Stimulated activated naive CD4-positive, alpha-beta T cell (primary cell): ENCODE results near the gene GDF10.

Source experiments
- DNase-seq, 6 experiments: peaks; one replicate each; lab custom pipeline; 2025; lab: John Stamatoyannopoulos, UW

The GDF10 gene

DNA sequence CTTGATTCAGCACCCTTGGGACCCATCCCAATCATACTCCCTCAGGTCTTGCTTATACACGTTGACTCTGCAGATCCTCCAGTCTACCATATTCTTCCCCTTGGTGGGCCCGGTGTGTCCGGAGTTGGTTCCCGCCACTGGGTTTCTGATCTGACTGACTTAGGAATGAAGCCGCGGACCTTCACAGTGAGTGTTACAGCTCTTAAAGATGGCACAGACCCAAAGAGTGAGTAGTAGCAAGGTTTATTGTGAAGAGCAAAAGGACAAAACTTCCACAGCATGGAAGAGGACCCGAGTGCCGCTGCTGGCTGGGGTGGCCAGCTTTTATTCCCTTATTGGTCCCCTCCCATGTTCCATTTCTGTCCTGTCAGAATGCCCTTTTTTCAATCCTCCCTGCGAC lies 5.9 kb upstream of the GDF10 start:
- no peak for DNase-seq

DNA sequence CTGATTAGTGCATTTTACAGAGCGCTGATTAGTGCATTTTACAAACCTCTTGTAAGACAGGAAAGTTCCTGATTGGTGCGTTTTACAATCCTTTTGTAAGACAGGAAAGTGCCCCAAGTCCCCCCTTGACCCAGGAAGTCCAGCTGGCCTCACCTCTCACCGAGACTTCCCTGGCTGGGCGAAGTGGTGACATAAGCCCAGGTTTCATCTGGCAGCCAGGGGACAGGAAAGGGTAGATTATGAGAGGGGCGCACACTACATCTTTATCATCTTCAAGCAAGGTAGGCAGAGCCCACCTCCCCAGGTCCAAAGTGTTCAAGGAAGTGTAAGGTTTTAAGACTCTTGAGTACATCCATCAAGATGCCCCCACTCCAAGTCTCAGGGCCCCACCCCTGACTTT lies 5.5 kb upstream of the GDF10 start:
- DNase-seq = no peak

DNA sequence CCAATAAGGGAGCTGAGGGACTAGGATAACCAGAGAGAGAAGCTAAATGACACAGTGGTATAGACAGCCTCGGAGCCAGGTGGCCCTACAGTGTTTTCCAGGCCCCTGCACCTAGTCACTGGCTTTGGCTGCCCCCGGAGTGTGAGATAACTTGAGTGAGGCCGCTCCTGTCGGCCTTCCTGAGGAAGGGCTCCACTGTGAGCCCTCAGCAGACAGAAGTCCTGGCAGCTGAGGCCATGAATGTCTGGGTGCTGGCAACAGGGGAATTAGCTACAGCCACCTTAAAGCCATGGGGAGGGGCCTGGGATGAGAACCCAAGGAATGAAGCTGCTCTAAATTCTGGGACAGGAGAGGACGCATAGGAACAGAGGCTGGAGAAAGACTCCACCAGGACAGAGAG lies 4.6 kb upstream of the GDF10 start:
- DNase-seq = no peak

DNA sequence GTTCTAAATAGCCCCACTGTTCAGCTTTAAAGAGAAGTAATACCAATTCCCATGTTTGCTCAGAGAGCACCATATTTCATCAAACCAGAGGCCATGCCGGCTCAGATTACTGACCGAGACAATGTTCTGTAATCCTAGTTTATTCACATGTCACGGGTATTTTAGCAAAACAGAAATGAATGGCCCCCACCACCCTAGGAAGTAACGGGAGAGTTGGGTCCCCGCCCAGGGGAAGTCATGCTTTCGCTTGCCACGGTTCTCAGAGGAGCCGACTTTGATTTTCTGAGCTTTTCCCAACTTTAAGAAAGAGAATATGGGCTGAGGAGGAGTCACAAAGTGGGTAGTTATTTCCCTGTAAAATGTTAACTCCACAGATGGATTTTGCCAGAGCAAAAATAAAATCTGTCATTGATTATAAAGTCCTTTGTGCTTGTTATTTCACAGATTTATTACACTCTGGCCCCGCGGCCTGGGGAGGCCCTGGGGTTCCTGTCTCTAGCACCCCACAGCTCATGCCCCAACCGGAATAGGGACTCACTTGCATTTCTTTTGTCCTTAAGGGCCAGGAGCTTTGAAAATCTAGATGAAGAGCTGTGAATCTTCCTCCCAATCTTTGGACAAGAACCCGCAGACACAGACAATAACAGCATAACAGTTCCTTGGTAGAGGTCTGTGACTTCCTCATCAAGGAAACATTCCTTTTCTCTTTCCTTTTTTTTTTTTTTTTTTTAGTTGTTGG lies 3.7 kb upstream of the GDF10 start:
- DNase-seq = no peak

DNA sequence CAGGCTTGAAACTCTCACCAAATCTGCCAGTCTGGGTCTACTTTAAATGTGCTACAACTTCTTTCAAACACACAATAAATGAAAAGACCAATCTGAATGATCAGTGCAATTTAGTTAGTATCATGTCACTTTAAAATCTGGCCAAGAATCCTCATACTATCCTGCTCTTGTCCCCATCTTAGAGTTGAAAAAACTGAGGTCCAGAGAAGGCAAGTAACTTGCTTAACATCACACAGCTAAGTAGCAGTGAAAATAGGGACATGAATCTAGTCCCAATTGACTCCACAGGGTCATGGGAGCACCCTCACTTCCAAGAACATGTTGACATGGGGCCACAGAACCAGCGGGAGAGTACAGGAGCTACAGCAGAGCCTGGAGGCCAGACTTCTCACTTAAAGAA lies 3.1 kb upstream of the GDF10 start:
- DNase-seq = no peak

DNA sequence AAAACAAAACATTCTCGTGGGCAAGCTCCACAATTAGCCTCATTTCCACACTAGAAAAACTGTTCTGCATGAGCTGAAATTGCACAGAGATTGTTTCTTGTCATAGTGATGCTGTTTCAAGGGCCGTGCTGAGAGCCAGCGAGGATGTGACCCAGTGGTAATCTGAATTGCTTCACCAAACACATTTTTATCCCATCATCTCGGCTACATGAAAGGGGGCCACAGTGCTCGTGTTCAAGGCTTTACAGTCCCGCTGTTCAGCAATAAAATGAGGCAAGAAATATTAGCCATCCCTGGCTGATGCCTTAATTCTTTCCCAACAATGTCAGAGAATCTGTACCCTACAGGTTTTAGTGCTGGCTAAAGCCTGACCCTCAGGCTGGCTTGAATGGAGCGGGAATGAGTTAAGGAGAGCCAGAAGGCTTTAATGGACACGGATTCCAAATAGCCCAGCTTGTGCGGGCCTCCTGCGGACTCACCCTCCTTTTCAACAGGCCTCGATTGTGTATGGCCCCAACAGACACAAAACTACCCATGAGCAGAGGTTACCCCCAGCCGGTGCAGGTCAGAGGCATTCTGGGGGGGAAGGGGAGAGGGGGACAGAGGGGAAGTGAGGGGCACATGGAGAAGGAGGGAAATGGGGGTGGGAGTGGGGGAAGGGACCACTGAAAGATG lies 2.0 kb upstream of the GDF10 start:
- no peak for DNase-seq

DNA sequence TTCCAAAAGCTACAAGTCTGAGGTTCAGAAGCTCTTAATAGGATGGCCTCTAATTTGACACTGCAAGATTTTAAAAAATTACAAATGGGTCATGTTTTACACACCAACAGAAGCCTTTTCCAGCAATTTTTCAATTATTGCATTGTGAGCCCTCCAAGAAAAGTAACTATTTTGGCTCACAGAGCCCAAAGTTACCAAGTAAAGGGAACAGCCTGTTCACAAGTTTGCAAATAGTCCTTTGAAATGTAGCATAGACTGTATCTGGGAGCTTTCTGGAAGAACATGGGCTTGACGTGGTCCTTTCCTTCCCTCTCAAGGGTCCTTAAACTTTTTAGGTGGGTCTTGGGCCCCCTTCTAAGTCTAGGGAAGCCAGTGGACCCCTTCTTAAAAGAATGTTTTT lies 1.3 kb upstream of the GDF10 start:
- no peak for DNase-seq

DNA sequence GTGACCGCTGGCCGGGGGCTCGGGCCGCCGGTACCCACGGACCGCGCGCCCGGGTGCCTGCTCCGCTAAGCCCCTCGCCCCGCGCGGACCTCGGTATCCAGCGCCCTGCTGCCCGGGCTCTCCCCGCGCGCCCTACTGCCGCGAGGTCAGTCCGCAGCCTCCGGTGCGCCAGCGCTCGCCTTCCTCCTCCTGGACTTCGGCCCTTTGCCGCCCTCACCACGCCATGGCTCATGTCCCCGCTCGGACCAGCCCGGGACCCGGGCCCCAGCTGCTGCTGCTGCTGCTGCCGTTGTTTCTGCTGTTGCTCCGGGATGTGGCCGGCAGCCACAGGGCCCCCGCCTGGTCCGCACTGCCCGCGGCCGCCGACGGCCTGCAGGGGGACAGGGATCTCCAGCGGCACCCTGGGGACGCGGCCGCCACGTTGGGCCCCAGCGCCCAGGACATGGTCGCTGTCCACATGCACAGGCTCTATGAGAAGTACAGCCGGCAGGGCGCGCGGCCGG lies 483 bp downstream of the GDF10 start:
- peak in 1 of 6 experiments; percentile 15 for DNase-seq

DNA sequence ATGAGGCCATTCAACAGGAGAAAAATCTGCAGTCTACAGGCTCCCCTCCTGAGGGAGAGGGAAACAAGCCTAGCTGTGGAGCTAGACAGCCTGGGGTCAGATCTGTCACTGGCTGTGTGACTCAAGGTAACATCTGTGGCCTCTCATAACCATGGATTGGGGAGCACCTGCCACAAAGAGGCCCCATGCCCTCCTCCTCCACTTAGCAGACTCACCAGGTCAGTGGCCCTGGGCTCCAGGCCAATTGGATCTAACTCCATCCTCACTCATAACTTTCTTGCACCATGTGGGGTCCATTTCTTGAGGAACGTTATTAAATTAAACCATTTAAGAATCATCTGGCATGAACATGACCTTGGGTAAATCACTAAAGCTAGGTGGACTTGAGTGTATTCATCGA lies 1.8 kb downstream of the GDF10 start:
- no peak for DNase-seq

DNA sequence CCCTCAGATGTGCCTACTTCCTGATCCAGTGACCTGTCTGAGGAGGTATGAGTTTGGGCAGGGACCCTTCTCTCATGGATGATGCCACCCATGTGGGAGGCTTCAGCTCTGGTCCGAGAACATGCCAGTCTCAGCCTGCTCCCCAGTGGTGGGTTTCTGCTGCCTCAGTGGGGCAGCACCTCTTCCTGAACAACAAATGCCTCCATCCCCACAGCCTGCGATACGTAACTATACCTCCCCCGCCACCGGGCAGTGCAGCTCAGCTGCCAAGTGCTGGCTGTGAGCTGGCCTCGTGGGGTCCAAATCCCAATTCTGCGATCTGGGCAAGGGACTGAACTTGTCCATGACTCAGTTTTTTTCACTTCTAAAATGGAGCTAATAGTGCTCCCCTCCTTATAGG lies 3.1 kb downstream of the GDF10 start:
- no peak for DNase-seq

DNA sequence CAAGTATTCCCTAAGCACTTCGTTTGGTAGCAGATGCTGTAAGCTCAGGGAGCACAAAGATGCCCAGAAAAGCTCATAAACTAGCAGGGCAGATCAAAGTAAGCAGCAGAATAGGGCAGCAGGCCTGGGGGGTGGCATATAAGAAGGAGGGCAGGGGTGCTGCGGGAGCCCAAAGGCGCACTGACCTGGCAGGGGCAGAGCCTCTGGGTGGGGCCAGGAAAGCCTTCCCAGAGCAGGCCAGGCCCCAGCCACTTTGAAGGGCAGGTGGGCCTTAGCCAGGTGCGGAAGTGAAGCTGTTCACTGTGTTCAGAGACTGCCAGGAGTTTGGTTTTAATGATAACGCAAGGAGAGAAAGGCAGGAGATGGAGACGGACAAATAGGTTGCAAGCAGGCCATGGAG lies 3.9 kb downstream of the GDF10 start:
- no peak for DNase-seq

DNA sequence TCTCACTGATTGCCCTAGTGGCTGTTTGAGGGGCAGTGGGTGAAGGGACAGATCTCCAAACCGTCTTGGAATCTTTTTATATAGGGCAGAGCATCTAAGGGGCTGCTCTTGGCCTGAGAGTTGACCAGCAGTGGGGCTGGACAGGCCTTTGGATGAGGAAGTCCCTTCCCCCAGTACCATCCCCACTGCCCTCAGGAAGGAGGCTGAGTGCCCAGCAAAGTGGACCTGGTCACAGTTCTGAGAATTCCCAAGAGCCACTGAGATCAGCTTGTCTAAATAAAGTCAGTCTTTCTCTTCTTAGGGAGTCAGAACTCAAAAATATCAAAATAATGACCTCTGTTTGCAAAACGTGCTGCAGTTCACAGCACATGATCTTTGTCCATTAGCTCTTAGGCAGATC lies 5.6 kb downstream of the GDF10 start:
- no peak for DNase-seq

DNA sequence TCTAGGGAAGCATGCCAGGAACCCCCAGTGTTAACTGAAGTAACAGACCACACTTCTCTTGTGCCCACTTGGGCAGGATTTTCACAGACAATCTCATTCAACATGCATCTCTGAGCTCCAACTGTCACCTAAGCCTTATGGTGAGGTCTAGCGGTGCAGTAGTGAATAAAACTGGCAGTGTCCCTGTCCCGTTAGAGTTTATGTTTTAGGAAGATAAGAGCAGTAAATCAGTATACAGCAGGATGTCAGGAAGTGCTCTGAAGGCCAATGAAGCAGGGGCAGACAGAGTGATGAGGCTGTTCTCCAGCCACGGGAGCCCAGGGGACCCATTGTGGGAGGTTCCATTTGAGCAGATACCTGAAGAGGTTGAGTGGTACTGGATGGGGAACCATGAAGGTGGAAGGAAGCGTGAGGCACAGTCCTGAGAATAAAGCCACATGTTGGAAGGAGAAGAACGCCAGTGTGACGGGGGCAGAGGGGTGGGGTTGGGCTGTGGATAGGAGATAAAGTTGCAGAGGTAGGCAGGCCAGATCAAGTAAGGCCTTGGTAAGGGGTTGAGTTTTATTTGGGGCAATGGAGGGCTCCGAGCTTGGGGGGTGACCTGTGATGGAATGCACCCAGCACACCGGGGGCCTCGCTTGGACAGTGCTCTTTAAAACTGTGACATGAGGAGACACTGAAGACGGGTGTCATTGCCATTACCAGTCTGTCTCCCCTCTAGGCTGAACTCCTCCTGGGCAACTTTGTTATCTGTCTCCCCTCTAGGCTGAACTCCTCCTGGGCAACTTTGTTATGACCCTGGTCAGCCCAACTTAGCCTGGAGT lies 6.6 kb downstream of the GDF10 start:
- DNase-seq = no peak

DNA sequence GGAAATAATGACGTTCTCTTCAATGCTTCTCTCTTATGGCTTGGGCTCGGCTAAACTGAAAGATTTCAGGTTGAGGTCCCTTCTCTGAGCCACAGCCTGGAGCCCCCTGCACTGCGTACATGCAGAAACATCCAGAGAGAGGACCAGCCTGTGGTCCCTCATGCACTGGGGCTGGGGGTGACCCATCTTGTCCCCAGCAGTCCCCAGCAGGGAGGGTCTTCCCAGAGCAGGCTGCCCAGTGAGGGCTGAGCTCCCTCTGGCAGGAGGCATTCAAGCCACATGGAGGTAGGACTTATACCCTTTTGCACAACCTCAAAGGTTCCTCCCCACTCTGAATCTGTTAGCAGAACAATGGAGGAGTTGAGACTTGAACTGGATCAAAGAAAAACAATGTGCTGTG lies 7.4 kb downstream of the GDF10 start:
- DNase-seq = peak in 1 of 6 experiments; percentile 6

DNA sequence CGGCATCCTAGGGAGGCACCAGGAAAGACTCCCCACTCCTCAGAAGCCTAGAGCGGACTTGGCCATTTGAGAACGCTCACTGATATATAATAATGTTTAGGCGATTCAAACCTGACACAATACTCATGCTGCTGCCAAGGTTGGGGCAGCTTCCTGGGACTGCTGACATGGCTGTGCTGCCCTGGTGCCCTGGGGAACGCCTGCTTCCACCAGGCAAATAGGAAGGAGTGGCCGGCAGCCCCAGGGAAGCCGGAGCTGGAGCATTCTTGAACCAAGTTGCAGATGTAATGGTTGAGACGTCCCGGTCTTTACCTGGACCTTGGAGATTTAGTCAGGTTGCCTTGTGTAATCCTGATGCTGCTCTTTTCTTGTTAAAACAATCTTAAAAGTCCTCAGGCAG lies 8.8 kb downstream of the GDF10 start:
- DNase-seq = no peak

DNA sequence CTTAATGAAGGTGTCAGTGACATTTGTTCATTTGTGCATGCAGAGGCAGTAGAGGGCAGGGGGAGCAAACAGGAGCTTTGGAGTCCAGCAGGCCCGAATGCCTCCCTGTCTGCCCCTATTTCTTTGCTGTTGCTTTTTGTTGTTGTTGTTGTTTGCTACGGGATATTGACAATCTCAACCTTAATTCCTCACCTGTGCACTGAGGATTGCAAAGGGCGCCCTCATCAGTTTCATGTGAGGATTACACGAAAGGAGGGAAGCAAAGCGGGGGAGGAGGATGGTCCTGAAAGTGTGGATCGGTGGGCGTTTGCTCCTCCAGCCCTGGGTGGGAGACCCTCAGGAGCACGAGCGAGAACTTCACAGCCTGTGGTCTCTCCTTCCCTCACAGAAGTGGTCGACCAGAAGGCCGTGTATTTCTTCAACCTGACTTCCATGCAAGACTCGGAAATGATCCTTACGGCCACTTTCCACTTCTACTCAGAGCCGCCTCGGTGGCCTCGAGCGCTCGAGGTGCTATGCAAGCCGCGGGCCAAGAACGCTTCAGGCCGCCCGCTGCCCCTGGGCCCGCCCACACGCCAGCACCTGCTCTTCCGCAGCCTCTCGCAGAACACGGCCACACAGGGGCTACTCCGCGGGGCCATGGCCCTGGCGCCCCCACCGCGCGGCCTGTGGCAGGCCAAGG lies 9.6 kb downstream of the GDF10 start:
- DNase-seq = no peak

DNA sequence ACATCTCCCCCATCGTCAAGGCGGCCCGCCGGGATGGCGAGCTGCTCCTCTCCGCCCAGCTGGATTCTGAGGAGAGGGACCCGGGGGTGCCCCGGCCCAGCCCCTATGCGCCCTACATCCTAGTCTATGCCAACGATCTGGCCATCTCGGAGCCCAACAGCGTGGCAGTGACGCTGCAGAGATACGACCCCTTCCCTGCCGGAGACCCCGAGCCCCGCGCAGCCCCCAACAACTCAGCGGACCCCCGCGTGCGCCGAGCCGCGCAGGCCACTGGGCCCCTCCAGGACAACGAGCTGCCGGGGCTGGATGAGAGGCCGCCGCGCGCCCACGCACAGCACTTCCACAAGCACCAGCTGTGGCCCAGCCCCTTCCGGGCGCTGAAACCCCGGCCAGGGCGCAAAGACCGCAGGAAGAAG lies 10.1 kb downstream of the GDF10 start:
- DNase-seq = no peak

DNA sequence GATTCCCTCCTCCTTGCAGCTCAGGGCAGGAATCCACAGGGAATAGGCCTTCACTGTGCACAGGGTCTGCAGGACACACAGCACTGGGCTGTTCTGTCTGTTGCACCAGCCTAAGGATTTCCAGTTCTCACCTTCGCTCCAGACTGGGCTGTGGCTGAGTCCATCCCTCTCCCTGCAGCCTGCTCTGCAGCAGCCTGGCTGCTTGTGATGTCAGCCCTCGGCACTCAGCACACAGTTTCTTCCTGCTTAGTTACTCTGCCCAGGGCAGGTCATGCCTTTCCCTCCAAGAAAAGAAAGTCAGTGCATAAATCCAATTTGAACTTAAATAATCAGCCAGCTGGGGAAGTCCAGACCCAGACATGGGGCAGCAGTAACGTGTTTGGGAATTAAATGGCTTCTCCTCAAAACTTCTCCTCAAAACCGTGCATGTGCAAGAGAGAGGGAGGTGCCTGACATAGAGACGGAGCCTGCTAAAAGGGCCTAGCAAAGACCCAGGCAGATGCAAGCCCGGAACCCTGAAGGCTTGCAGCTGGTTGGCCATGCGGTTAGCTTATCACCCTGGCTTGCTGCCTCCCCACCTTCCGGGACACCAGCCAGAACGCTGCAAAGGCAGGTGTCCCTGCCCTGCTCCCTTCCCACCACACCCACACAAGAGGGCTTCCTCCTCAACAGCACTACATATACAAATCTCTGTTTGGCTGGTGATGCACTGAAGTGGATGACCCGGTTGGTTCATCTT lies 11.4 kb downstream of the GDF10 start:
- DNase-seq = peak; percentile 31 to 80 (median 50)

DNA sequence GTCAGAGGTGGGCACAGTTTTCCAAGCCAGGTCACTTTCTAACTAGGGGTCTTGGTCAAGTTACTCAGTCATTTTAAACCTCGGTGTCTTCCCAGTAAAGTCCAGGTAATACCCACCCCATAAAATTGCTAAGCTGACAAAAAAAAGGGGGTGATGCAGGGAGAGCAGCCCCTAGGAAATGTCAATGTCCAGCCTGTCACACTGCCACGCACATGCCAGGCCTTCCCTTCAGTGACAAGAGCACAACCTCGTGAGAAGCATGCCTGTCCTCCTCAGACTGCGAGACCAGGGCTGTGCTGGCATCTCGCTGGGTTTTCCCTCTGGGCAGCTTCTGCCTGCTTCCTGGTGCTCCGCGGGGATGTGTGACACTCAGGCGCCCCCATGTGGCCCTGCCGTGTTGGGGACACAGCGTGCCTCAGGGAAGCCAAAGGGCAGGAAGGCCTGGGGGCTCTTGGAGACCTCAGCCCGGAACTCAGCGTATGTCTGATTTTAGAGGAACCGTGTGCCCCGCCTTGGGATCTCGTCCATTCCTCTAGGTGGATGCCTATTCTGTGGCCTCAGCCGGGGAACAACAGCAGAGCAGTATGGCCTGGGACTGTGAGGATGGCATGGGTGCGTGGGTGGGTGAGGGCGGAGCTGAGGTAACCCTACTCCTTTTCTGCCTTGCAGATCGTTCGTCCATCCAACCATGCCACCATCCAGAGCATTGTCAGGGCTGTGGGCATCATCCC lies 12.1 kb downstream of the GDF10 start:
- DNase-seq = peak; percentile 66 to 84 (median 79)

DNA sequence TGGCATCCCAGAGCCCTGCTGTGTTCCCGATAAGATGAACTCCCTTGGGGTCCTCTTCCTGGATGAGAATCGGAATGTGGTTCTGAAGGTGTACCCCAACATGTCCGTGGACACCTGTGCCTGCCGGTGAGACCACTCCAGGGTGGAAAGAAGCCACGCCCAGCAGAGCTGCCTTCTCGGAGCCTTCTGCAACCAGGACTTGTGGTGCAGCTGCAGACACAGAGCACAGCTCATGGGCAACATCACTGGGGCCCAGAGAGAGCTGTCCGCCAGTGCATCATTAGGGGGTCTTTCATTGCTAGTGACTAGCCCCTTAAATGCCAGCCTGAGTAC lies 12.6 kb downstream of the GDF10 start:
- DNase-seq = no peak

DNA sequence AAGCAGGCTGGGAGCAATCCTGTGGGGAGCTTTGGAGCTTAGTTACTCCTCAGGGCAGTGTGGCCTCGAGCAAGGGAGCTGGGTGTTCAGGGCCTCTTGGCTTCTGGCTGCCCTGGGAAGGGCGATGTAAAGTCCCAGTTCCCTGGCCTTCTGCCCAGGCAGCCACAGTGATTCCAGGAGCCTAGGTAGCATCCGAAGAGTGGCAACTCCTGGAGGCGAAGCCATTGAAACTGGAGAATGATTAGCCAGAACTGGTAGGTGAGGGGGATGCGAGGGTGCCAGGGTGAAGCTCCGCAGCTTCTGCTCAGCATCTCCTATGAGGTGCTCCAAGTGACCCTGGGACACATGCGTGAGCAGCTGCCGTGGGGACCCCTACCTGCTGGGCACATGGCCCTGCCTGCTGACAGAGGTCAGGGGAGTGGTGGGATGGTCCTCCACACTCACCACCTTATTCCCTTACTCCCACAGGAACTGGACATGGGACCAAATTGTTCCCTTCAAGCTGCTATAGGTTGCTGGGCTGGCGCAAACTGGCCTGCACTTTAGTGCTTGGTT lies 14.5 kb downstream of the GDF10 start:
- no peak for DNase-seq
